IMR-90 (cell line): Measurements from ENCODE around the gene RNF149. TPM values are rescaled to one million over a fixed set of nuclear protein-coding genes. Genes with fewer than 3 reads are reported as not detected.
"Not testable (repeated sequence)": the region's sequence is repeated elsewhere in the genome, so short reads cannot be mapped to it uniquely, and the experiment has no call there.

ENCODE experiments used
- ATAC-seq: fragments of 200-7000 bp; cut with Tn5 transposase; 2 replicates; pipeline ENCODE4 v1.9.1; 2020; ENCODE audit warnings: low read depth, mild to moderate bottlenecking, moderate library complexity
- BruUV-seq: library from RNA; stranded (reverse); fragments of 400-500 nt; replicated peaks from 2 replicates; lab custom pipeline; 2021; lab: Mats Ljungman, UMichigan
- CTCF ChIA-PET: fragments of 300-600 bp; formaldehyde crosslinking; extraction: SDS; loops from one replicate; lab custom pipeline; 2021; ENCODE audit warnings: antibody characterized with exemption; lab: Yijun Ruan, JAX
- POLR2A ChIA-PET: fragments of 300-600 bp; sonication (Branson Sonifier 250); formaldehyde crosslinking; loops from one replicate; lab custom pipeline; 2022; ENCODE audit warnings: antibody characterized with exemption; ENCODE audit not compliant: unreplicated experiment; lab: Charles Lee
- DNase-seq: peaks from one replicate; pipeline ENCODE4 v3.0.0; 2013
- H2AFZ ChIP-seq: replicated peaks from 2 replicates; pipeline ENCODE3; 2013; ENCODE audit warnings: low read length, mild to moderate bottlenecking; ENCODE audit not compliant: poor library complexity
- H2AK5ac ChIP-seq: 2 replicates; pipeline ENCODE4 v1.6.1; 2013; ENCODE audit warnings: low read depth, low read length, inconsistent platforms
- H2AK9ac ChIP-seq: replicated peaks from 2 replicates; pipeline ENCODE3; 2013; ENCODE audit warnings: mild to moderate bottlenecking, low read depth, low read length, moderate library complexity; ENCODE audit not compliant: poor library complexity
- H2BK120ac ChIP-seq: 2 replicates; pipeline ENCODE4 v1.6.1; 2013; ENCODE audit warnings: low read depth, low read length, inconsistent platforms
- H2BK15ac ChIP-seq: 3 replicates; pipeline ENCODE4 v1.6.1; 2013; ENCODE audit warnings: low read depth, low read length, inconsistent platforms
- H2BK20ac ChIP-seq: 2 replicates; pipeline ENCODE4 v1.6.1; 2013; ENCODE audit warnings: low read depth, mild to moderate bottlenecking, inconsistent platforms, low read length, moderate library complexity
- H2BK5ac ChIP-seq: 2 replicates; pipeline ENCODE4 v1.6.1; 2013; ENCODE audit warnings: mild to moderate bottlenecking, low read depth, low read length, inconsistent platforms; ENCODE audit not compliant: poor library complexity, severe bottlenecking
- H3K14ac ChIP-seq: replicated peaks from 2 replicates; pipeline ENCODE4 v1.6.1; 2013; ENCODE audit warnings: low read depth, low read length, inconsistent platforms
- H3K18ac ChIP-seq: 2 replicates; pipeline ENCODE4 v1.6.1; 2013; ENCODE audit warnings: low read depth, low read length, control low read depth
- H3K23ac ChIP-seq: 2 replicates; pipeline ENCODE4 v1.6.1; 2013; ENCODE audit warnings: low read depth, low read length, inconsistent platforms
- H3K27ac ChIP-seq: 2 replicates; pipeline ENCODE4 v1.5.1; 2013; ENCODE audit warnings: mild to moderate bottlenecking, control low read depth, low read length; ENCODE audit not compliant: insufficient read depth
- H3K27me3 ChIP-seq: 2 replicates; pipeline ENCODE4 v1.6.1; 2013; ENCODE audit warnings: low read length; ENCODE audit not compliant: control insufficient read depth, insufficient read depth
- H3K36me3 ChIP-seq: 2 replicates; pipeline ENCODE4 v1.6.1; 2013; ENCODE audit warnings: low read length, mixed read lengths; ENCODE audit not compliant: control insufficient read depth, insufficient read depth
- H3K4ac ChIP-seq: 2 replicates; pipeline ENCODE4 v1.6.1; 2013; ENCODE audit warnings: low read depth, low read length, inconsistent platforms
- H3K4me1 ChIP-seq: 2 replicates; pipeline ENCODE4 v1.6.1; 2013; ENCODE audit warnings: low read length, mixed read lengths; ENCODE audit not compliant: control insufficient read depth, insufficient read depth
- H3K4me2 ChIP-seq: 2 replicates; pipeline ENCODE4 v1.6.1; 2013; ENCODE audit warnings: low read depth, mild to moderate bottlenecking, control low read depth, low read length, moderate library complexity
- H3K4me3 ChIP-seq: 2 replicates; pipeline ENCODE4 v1.5.1; 2013; ENCODE audit warnings: low read depth, mild to moderate bottlenecking, control low read depth, low read length, moderate library complexity; ENCODE audit not compliant: insufficient read depth
- H3K56ac ChIP-seq: 2 replicates; pipeline ENCODE4 v1.6.1; 2013; ENCODE audit warnings: low read length, inconsistent platforms; ENCODE audit not compliant: insufficient read depth; ENCODE audit errors: extremely low read depth
- H3K79me1 ChIP-seq, 2 experiments: 2 replicates each; pipeline ENCODE4 v1.6.1; 2013; ENCODE audit warnings: low read length in 2 of 2, inconsistent platforms in 1 of 2, low read depth in 1 of 2
- H3K9ac ChIP-seq: 2 replicates; pipeline ENCODE4 v1.6.1; 2013; ENCODE audit warnings: low read depth, low read length, control low read depth
- H3K9me1 ChIP-seq: 2 replicates; pipeline ENCODE4 v1.6.1; 2013; ENCODE audit warnings: low read length, inconsistent platforms; ENCODE audit not compliant: insufficient read depth
- H3K9me3 ChIP-seq: 2 replicates; pipeline ENCODE4 v1.6.1; 2013; ENCODE audit warnings: low read length; ENCODE audit not compliant: control insufficient read depth, insufficient read depth
- H4K20me1 ChIP-seq: 2 replicates; pipeline ENCODE4 v1.6.1; 2013; ENCODE audit warnings: low read length, inconsistent platforms; ENCODE audit not compliant: insufficient read depth
- H4K5ac ChIP-seq: 2 replicates; pipeline ENCODE4 v1.6.1; 2013; ENCODE audit warnings: mild to moderate bottlenecking, low read depth, low read length, control low read depth
- H4K8ac ChIP-seq, 2 experiments: 2 replicates each; pipeline ENCODE4 v1.6.1; 2013; ENCODE audit warnings: low read depth in 2 of 2, low read length in 2 of 2, control low read depth in 1 of 2, inconsistent platforms in 1 of 2
- H4K91ac ChIP-seq: 2 replicates; pipeline ENCODE4 v1.6.1; 2013; ENCODE audit warnings: low read depth, low read length, inconsistent platforms; ENCODE audit not compliant: insufficient read depth
- WGBS, 2 experiments: methylation state at CpG; one replicate each; pipeline versions ENCODE4 v1.1.5 to v1.1.7; 2013; ENCODE audit warnings: missing lambda C conversion rate in 2 of 2; ENCODE audit not compliant: insufficient read length in 1 of 2; ENCODE audit errors: extremely low coverage in 2 of 2; 5-methylcytosine and 5-hydroxymethylcytosine counted together
- dilution Hi-C: fragments of 300-500 bp; cut with HindIII; formaldehyde crosslinking; loops from one replicate; pipeline ENCODE4 v1.14.3; 2018; ENCODE audit warnings: low sequenced_read_pairs; ENCODE audit not compliant: unreplicated experiment
- in situ Hi-C: fragments of 300-500 bp; cut with MboI; formaldehyde crosslinking; loops from 3 replicates; pipeline ENCODE4 v1.14.3; 2019; ENCODE audit warnings: low sequenced_read_pairs, inconsistent platforms, mixed read lengths
- intact Hi-C: fragments of 100-400 bp; cut with micrococcal nuclease; formaldehyde crosslinking; loops from 2 replicates; pipeline ENCODE4 v1.10.0; 2022
- polyA plus RNA-seq, 3 experiments: library from polyadenylated mRNA; depleted of rRNA; stranded (reverse); fragments of >200 nt; gene quantifications; 2 replicates each; pipeline ENCODE4 v1.2.3, GENCODE V29; 2012; ENCODE audit warnings: low replicate concordance in 1 of 3
- total RNA-seq: library from RNA; depleted of rRNA; stranded (reverse); fragments of >200 nt; gene quantifications from 2 replicates; pipeline ENCODE4 v1.2.3, GENCODE V29; 2012
- TF ChIP-seq, protein P1 (sequence below): conservative IDR thresholded peaks from 2 replicates; pipeline ENCODE4 v1.5.1; 2012; ENCODE audit warnings: mild to moderate bottlenecking, low read depth, low read length, improper control_type of control experiment

Gene RNF149
- total and polyA plus RNA-seq, 2 of the 4 experiments (the other 2 are of a cell fraction): 14.5 to 18.6 TPM

DNA sequence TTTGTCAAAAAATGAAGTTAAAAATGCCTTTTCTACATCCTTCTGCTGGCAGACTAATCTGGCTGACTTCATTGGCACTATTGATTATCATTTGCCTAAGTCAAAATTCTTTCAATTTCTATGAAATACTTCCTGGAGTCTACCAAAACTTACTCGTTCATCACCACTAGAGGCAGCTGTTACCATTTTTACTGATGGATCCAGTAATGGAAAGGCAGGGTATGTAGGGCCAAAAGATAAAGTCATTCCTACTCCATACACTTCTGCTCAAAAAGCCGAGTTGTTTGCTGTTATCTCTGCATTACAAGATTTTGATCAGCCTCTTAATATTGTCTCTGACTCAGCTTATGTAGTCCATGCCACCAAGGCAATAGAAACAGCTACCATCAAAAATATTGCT is 67.8 kb downstream of the RNF149 start:
- H3K36me3 ChIP-seq, H2BK120ac ChIP-seq, H3K9me1 ChIP-seq, intact Hi-C loops, H4K8ac ChIP-seq, H4K20me1 ChIP-seq, BruUV-seq, POLR2A ChIA-PET, H3K9ac ChIP-seq, in situ Hi-C loops, H2AK5ac ChIP-seq, ATAC-seq, H3K56ac ChIP-seq, dilution Hi-C loops, H4K5ac ChIP-seq, H3K27ac ChIP-seq, H3K4me1 ChIP-seq, H3K4me3 ChIP-seq, H3K14ac ChIP-seq, H2AK9ac ChIP-seq, H2BK15ac ChIP-seq, H3K27me3 ChIP-seq, H3K4me2 ChIP-seq, H3K18ac ChIP-seq, H2BK20ac ChIP-seq, H2AFZ ChIP-seq, H3K4ac ChIP-seq, H3K79me1 ChIP-seq, H4K91ac ChIP-seq, H3K9me3 ChIP-seq, H2BK5ac ChIP-seq, H3K23ac ChIP-seq: not testable (repeated sequence)
- CTCF ChIA-PET: interaction anchor here (1.3 to 1.5 kb wide), 2 partner anchors 9 to 10 kb away, joined by 3 to 6 read pairs; no protein-coding TSS in a partner anchor
- no CpG with 5 or more reads among the region's 2 CpGs for WGBS, 2 experiments
- peak; percentile 17 for DNase-seq
- TF ChIP-seq, protein P1, sequence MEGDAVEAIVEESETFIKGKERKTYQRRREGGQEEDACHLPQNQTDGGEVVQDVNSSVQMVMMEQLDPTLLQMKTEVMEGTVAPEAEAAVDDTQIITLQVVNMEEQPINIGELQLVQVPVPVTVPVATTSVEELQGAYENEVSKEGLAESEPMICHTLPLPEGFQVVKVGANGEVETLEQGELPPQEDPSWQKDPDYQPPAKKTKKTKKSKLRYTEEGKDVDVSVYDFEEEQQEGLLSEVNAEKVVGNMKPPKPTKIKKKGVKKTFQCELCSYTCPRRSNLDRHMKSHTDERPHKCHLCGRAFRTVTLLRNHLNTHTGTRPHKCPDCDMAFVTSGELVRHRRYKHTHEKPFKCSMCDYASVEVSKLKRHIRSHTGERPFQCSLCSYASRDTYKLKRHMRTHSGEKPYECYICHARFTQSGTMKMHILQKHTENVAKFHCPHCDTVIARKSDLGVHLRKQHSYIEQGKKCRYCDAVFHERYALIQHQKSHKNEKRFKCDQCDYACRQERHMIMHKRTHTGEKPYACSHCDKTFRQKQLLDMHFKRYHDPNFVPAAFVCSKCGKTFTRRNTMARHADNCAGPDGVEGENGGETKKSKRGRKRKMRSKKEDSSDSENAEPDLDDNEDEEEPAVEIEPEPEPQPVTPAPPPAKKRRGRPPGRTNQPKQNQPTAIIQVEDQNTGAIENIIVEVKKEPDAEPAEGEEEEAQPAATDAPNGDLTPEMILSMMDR: peak; percentile 41

- H2BK20ac ChIP-seq, H3K4me2 ChIP-seq, H3K23ac ChIP-seq, H4K5ac ChIP-seq, H3K27me3 ChIP-seq, H4K91ac ChIP-seq, in situ Hi-C loops, H2AK5ac ChIP-seq, H3K14ac ChIP-seq, H4K20me1 ChIP-seq, intact Hi-C loops, CTCF ChIA-PET, H3K9me3 ChIP-seq, dilution Hi-C loops, H2BK5ac ChIP-seq, H3K18ac ChIP-seq, H2BK120ac ChIP-seq, H2AK9ac ChIP-seq, H3K9me1 ChIP-seq, H3K56ac ChIP-seq, DNase-seq, H3K36me3 ChIP-seq, BruUV-seq, H3K27ac ChIP-seq, H3K4me1 ChIP-seq, H3K79me1 ChIP-seq, H3K9ac ChIP-seq, POLR2A ChIA-PET, H3K4ac ChIP-seq, H4K8ac ChIP-seq, ATAC-seq, H3K4me3 ChIP-seq, H2BK15ac ChIP-seq, H2AFZ ChIP-seq: not testable (repeated sequence)
- WGBS, 2 experiments: no CpG with 5 or more reads among the region's 2 CpGs
Observed at GRCh38 chr2:101239760-101240118, 68.8 kb downstream of the RNF149 start.
